Colonic mucosa (tissue), 4 donors: ENCODE measurements around the gene CLEC16A. TPM values are rescaled to one million over a fixed set of nuclear protein-coding genes. Genes with fewer than 3 reads are reported as not detected.

Source experiments
- DNase-seq: peaks from one replicate; pipeline ENCODE4 v3.0.0-alpha.2; 2020
- H3K27ac ChIP-seq: fragments of 200-600 bp; one replicate; pipeline ENCODE4 v1.8.0; 2021
- H3K27me3 ChIP-seq: fragments of 200-600 bp; one replicate; pipeline ENCODE4 v1.8.0; 2021
- H3K36me3 ChIP-seq: fragments of 200-600 bp; one replicate; pipeline ENCODE4 v1.8.0; 2021
- H3K4me1 ChIP-seq: fragments of 200-600 bp; one replicate; pipeline ENCODE4 v1.8.0; 2021; ENCODE audit warnings: mild to moderate bottlenecking
- H3K4me3 ChIP-seq: fragments of 200-600 bp; one replicate; pipeline ENCODE4 v1.8.0; 2021
- H3K9ac ChIP-seq, 2 donors: one replicate each; pipeline ENCODE4 v1.7.0; 2013; ENCODE audit warnings: control low read depth in 2 of 2, low read depth in 2 of 2, low read length in 2 of 2
- H3K9me3 ChIP-seq: fragments of 200-600 bp; one replicate; pipeline ENCODE4 v1.8.0; 2021
- CTCF ChIP-seq: fragments of 200-600 bp; IDR thresholded peaks from one replicate; pipeline ENCODE4 v1.8.0; 2022; ENCODE audit warnings: antibody characterized with exemption, mild to moderate bottlenecking
- intact Hi-C: fragments of 100-400 bp; cut with DNase I; formaldehyde crosslinking; loops from one replicate; pipeline ENCODE4 v1.14.1; 2022
- total RNA-seq, 2 donors: library from RNA; stranded (reverse); fragmentation: NEBNext Ultra II Directional in 1 of 2; extraction: Animal tissue kit (Norgen Biotek cat#: 25700) in 1 of 2; gene quantifications; one replicate each; pipeline ENCODE4 v1.2.1, GENCODE V29; 2021
- donor health status: healthy.
- donor health status: DM: no; HTN: no; CAD: no.
- donor health status: DM: no; HTN: no; CAD: no.

CLEC16A gene
- total RNA-seq, 2 donors from 2014 or later = 24.9 to 29.6 TPM

- no peak overlapping the region for H3K9ac ChIP-seq
- intact Hi-C loops = no loop called here
- peak; percentile 37 for DNase-seq
These were observed 38.8 kb downstream of the CLEC16A start for GRCh38 chr16:10983159-10983558.

DNA sequence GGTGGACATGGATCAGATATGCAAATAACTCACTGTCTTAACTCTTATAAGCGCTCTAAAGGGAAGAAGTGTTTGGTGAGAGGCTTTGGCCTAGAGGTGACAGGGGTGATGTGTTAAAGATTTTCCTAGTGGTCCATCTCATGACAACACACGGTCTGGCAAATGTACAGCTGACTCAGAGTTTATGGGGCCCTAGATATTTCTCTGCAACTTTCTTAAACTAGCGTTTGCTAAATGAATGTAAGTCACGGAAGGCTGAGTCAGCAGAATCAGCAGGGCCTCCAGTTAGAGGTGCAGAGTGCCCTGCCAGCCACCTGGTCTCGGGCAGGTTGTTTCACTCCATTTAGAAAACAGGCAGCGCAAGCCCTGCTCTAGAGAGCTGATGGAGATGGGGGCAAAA lies 40.1 kb downstream of the CLEC16A start:
- no peak overlapping the region for H3K9ac ChIP-seq
- no peaks in the 10 kb centered on the region for H3K36me3 ChIP-seq
- no peak overlapping the region for H3K27ac ChIP-seq
- H3K4me3 ChIP-seq = no peak overlapping the region
- H3K9me3 ChIP-seq = no peaks in the 10 kb centered on the region
- H3K27me3 ChIP-seq = no peaks in the 10 kb centered on the region
- TF ChIP-seq CTCF = no peak
- DNase-seq = no peak
- no peaks in the 10 kb centered on the region for H3K4me1 ChIP-seq
- intact Hi-C loops = no loop called here

More at GRCh38 chr16:10983159-10983558, 38.8 kb downstream of the CLEC16A start:
- Histone ChIP-seq H3K36me3 (no peaks in the 10 kb centered on the region), H3K4me1 (no peaks in the 10 kb centered on the region), H3K9me3 (no peaks in the 10 kb centered on the region), H3K4me3 (no peak overlapping the region), H3K27ac (no peak overlapping the region), H3K27me3 (no peaks in the 10 kb centered on the region)
- peak; percentile 27 for TF ChIP-seq CTCF

DNA sequence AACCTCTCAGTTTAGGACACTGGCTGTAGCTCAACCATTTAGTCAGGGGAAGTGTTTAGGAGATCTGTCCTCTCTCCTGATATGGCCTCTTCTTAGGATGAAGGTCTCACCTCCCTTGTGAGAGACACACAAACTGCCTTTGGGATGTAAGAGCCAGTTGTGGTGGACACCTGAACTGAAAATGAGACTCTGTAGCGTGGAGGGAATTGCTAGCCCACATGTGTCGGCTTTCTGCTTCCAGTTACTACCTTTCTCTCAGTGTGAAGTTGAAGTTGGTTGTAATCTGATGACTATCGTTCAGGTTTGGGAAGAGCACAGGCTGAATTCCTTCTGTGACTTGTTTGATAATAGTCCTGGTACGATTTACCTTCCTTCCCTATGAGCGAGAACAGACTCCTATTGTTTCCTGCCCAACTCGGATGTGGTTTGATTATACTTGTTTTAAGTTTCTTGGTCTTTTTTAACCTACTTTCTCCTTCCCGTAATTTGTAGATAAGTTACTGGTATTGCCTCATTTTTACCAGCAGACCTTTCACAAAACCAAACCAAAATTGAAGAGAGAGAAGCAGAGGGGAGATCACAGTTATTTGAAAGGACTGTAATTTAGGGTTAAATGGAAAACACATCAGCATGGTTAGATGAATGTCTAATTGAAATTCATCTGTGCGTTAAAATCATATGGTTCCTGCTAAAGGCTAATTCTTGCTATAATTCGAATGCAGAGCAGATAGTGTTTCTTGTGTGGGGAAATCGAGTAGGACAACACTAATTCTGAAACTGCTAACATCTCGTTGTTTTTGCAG lies 43.2 kb downstream of the CLEC16A start:
- Histone ChIP-seq H3K4me3 (no peak overlapping the region), H3K27me3 (no peaks in the 10 kb centered on the region), H3K4me1 (no peaks in the 10 kb centered on the region), H3K9me3 (no peaks in the 10 kb centered on the region), H3K36me3 (no peaks in the 10 kb centered on the region), H3K27ac (no peak overlapping the region), H3K9ac (no peak overlapping the region)
- DNase-seq = no peak
- intact Hi-C loops = no loop called here
- no peak for TF ChIP-seq CTCF

DNA sequence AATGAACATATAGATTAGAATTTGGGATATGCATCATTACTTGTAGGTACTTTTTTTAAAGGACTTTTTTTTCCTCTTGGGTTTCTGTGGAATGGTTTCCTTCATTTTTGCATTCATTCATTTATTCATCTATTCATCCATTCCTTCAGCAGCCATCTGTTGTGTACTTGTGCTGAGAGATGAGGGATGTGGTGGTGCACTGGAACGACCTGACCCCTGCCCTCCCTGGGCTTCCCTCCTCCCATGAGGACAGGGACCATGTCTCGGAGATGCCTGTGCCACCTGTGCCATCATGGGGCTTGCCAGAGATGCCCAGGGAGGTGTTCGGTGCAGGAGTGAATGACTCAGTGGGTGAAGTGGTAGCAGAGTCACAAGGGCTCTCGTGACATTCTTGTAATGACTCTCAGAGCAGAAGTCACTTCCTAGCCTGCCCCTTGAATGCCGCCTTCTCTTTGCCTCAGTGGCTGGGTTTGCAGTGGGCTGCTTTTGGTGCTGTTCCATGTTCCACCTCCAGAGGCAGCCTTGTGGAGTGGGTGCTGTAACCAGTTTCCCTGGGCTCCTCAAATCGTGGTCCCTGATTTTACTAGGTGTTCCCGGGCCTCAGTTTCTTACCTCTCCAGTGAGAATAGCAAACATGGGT lies 43.9 kb downstream of the CLEC16A start:
- Histone ChIP-seq H3K4me1 (no peaks in the 10 kb centered on the region), H3K9ac (no peak overlapping the region), H3K27ac (peak overlapping the region; percentile 22), H3K4me3 (no peak overlapping the region), H3K27me3 (no peaks in the 10 kb centered on the region), H3K9me3 (no peaks in the 10 kb centered on the region), H3K36me3 (no peaks in the 10 kb centered on the region)
- intact Hi-C loops = no loop called here
- no peak for DNase-seq
- peak; percentile 23 for TF ChIP-seq CTCF

- H3K4me1 ChIP-seq = no peaks in the 10 kb centered on the region
- TF ChIP-seq CTCF = no peak
- no peak for DNase-seq
- H3K27me3 ChIP-seq = no peaks in the 10 kb centered on the region
- H3K36me3 ChIP-seq = no peaks in the 10 kb centered on the region
- H3K27ac ChIP-seq = no peak overlapping the region
- H3K9me3 ChIP-seq = no peaks in the 10 kb centered on the region
- H3K9ac ChIP-seq = no peak overlapping the region
- intact Hi-C loops = no loop called here
- H3K4me3 ChIP-seq = no peak overlapping the region
These were observed 44.5 kb downstream of the CLEC16A start for GRCh38 chr16:10988879-10989278.
